Activated CD8-positive, alpha-beta memory T cell treated with anti-CD3 and anti-CD28 coated beads, Interleukin-2, amount 10 ng/mL, durations not matched to agents 7 days and 5 days (primary cell): ENCODE data around the gene KCNE3. TPM values are rescaled to one million over a fixed set of nuclear protein-coding genes. Genes with fewer than 3 reads are reported as not detected.

Experiments used
- ATAC-seq: fragments of 150-1000 bp; cut with Tn5 transposase; one replicate; pipeline ENCODE4 v1.10.0; 2021; ENCODE audit warnings: moderate library complexity
- CTCF ChIA-PET: fragments of 350-600 bp; sonication (Branson Sonifier 250); formaldehyde crosslinking; loops from one replicate; lab custom pipeline; 2021; ENCODE audit warnings: antibody characterized with exemption; lab: Charles Lee
- DNase-seq: peaks from one replicate; pipeline ENCODE4 v3.0.0-alpha.2; 2020
- H3K27ac Mint-ChIP-seq: one replicate; pipeline ENCODE4 v1.8.0; 2021; ENCODE audit warnings: mild to moderate bottlenecking, mixed read lengths
- H3K27me3 Mint-ChIP-seq: one replicate; pipeline ENCODE4 v1.8.0; 2021; ENCODE audit warnings: mixed read lengths
- H3K36me3 Mint-ChIP-seq: one replicate; pipeline ENCODE4 v1.8.0; 2021; ENCODE audit warnings: mild to moderate bottlenecking, mixed read lengths
- H3K4me1 Mint-ChIP-seq: one replicate; pipeline ENCODE4 v1.8.0; 2021; ENCODE audit warnings: mixed read lengths
- H3K4me3 Mint-ChIP-seq: one replicate; pipeline ENCODE4 v1.8.0; 2021; ENCODE audit warnings: mild to moderate bottlenecking, moderate library complexity, mixed read lengths
- H3K9me3 Mint-ChIP-seq: one replicate; pipeline ENCODE4 v1.8.0; 2022; ENCODE audit warnings: low read depth, mixed read lengths
- total RNA-seq, 2 experiments: library from RNA; stranded (reverse); gene quantifications; one replicate each; pipeline ENCODE4 v1.2.3, GENCODE V29; 2021

Gene KCNE3
- total RNA-seq, 2 experiments from 2014 or later = 0.16 TPM; not detected in 1

- Mint-ChIP-seq H3K4me1 (peaks cover 5% of the 10 kb centered on the region), H3K27me3 (peaks cover 35% of the 10 kb centered on the region), H3K27ac (no peak overlapping the region), H3K4me3 (no peak overlapping the region), H3K36me3 (no peaks in the 10 kb centered on the region), H3K9me3 (no peaks in the 10 kb centered on the region)
- no peak for ATAC-seq
- CTCF ChIA-PET = no interaction called here
- DNase-seq = no peak
These were observed 2.0 kb downstream of the KCNE3 start for GRCh38 chr11:74465291-74465708.

- Mint-ChIP-seq H3K36me3 (no peaks in the 10 kb centered on the region), H3K9me3 (no peaks in the 10 kb centered on the region), H3K4me3 (no peak overlapping the region), H3K4me1 (peaks cover 5% of the 10 kb centered on the region), H3K27me3 (peaks cover 35% of the 10 kb centered on the region), H3K27ac (no peak overlapping the region)
- DNase-seq (no peak), ATAC-seq (no peak)
- CTCF ChIA-PET = interaction anchor here (1.8 kb wide), 1 partner anchor 16 kb away, joined by 5 read pairs; no protein-coding TSS in a partner anchor
These were observed 2.6 kb downstream of the KCNE3 start for GRCh38 chr11:74464746-74465145.

GRCh38 chr11:74463216-74463615, 4.1 kb downstream of the KCNE3 start:
- CTCF ChIA-PET = interaction anchor here (0.7 to 1.8 kb wide), 3 partner anchors 10 to 14 kb away, joined by 3 to 5 read pairs (median 4); no protein-coding TSS in a partner anchor
- peaks cover 28% of the 10 kb centered on the region for H3K27me3 Mint-ChIP-seq
- peaks cover 5% of the 10 kb centered on the region for H3K4me1 Mint-ChIP-seq

GRCh38 chr11:74462631-74463030, 4.7 kb downstream of the KCNE3 start:
- no peak for DNase-seq
- peaks cover under 1% of the 10 kb centered on the region for H3K4me1 Mint-ChIP-seq
- no peaks in the 10 kb centered on the region for H3K9me3 Mint-ChIP-seq
- no peaks in the 10 kb centered on the region for H3K36me3 Mint-ChIP-seq
- ATAC-seq = no peak
- no peak overlapping the region for H3K4me3 Mint-ChIP-seq
- H3K27ac Mint-ChIP-seq = no peak overlapping the region
- H3K27me3 Mint-ChIP-seq = peaks cover 23% of the 10 kb centered on the region
- CTCF ChIA-PET = interaction anchor here (0.7 kb wide), 1 partner anchor 9 kb away, joined by 3 read pairs; no protein-coding TSS in a partner anchor

More at GRCh38 chr11:74463216-74463615, 4.1 kb downstream of the KCNE3 start:
- H3K9me3 Mint-ChIP-seq = no peaks in the 10 kb centered on the region
- no peak overlapping the region for H3K4me3 Mint-ChIP-seq
- no peak overlapping the region for H3K27ac Mint-ChIP-seq
- DNase-seq = no peak
- ATAC-seq = no peak
- H3K36me3 Mint-ChIP-seq = no peaks in the 10 kb centered on the region

- Mint-ChIP-seq H3K9me3 (no peaks in the 10 kb centered on the region), H3K27me3 (peaks cover 21% of the 10 kb centered on the region), H3K4me3 (no peak overlapping the region), H3K27ac (no peak overlapping the region), H3K4me1 (no peaks in the 10 kb centered on the region), H3K36me3 (no peaks in the 10 kb centered on the region)
- DNase-seq = no peak
- ATAC-seq = no peak
- CTCF ChIA-PET = no interaction called here
These were observed 5.3 kb downstream of the KCNE3 start for GRCh38 chr11:74462009-74462408.

- CTCF ChIA-PET = interaction anchor here (0.7 to 1.1 kb wide), 2 partner anchors 11 to 139 kb away, joined by 3 read pairs; no protein-coding TSS in a partner anchor
- H3K9me3 Mint-ChIP-seq = no peaks in the 10 kb centered on the region
- DNase-seq (no peak), ATAC-seq (no peak)
- H3K4me3 Mint-ChIP-seq = no peak overlapping the region
- H3K27me3 Mint-ChIP-seq = peaks cover 8% of the 10 kb centered on the region
- H3K4me1 Mint-ChIP-seq = no peaks in the 10 kb centered on the region
- H3K27ac Mint-ChIP-seq = no peak overlapping the region
- no peaks in the 10 kb centered on the region for H3K36me3 Mint-ChIP-seq
These were observed 6.7 kb downstream of the KCNE3 start for GRCh38 chr11:74460481-74461154.

- Mint-ChIP-seq H3K27ac (no peak overlapping the region), H3K4me3 (no peak overlapping the region), H3K4me1 (no peaks in the 10 kb centered on the region), H3K9me3 (no peaks in the 10 kb centered on the region), H3K36me3 (no peaks in the 10 kb centered on the region), H3K27me3 (peaks cover 8% of the 10 kb centered on the region)
- CTCF ChIA-PET = interaction anchor here (0.7 to 1.1 kb wide), 2 partner anchors 11 to 138 kb away, joined by 3 read pairs; no protein-coding TSS in a partner anchor
- DNase-seq (no peak), ATAC-seq (no peak)
These were observed 7.3 kb downstream of the KCNE3 start for GRCh38 chr11:74460065-74460464.

- Mint-ChIP-seq H3K4me3 (no peak overlapping the region), H3K27ac (no peak overlapping the region), H3K36me3 (no peaks in the 10 kb centered on the region), H3K4me1 (no peaks in the 10 kb centered on the region), H3K27me3 (peaks cover 4% of the 10 kb centered on the region), H3K9me3 (no peaks in the 10 kb centered on the region)
- no peak for ATAC-seq
- no peak for DNase-seq
- CTCF ChIA-PET = no interaction called here
These were observed 7.8 kb downstream of the KCNE3 start for GRCh38 chr11:74459584-74459983.

GRCh38 chr11:74457356-74457755, 10.0 kb downstream of the KCNE3 start:
- CTCF ChIA-PET = no interaction called here
- H3K27ac Mint-ChIP-seq = no peak overlapping the region
- DNase-seq (no peak), ATAC-seq (no peak)
- H3K4me1 Mint-ChIP-seq = peaks cover 3% of the 10 kb centered on the region
- no peak overlapping the region for H3K4me3 Mint-ChIP-seq
- H3K9me3 Mint-ChIP-seq = no peaks in the 10 kb centered on the region
- no peaks in the 10 kb centered on the region for H3K36me3 Mint-ChIP-seq
- peaks cover 6% of the 10 kb centered on the region for H3K27me3 Mint-ChIP-seq

GRCh38 chr11:74453373-74453975, 13.9 kb downstream of the KCNE3 start:
- Mint-ChIP-seq H3K36me3 (no peaks in the 10 kb centered on the region), H3K9me3 (no peaks in the 10 kb centered on the region), H3K4me3 (no peak overlapping the region), H3K4me1 (peaks cover 6% of the 10 kb centered on the region), H3K27me3 (peaks cover 13% of the 10 kb centered on the region), H3K27ac (no peak overlapping the region)
- ATAC-seq (peak; percentile 58), DNase-seq (peak; percentile 76)
- CTCF ChIA-PET = interaction anchor here (0.6 to 6.3 kb wide), 30 partner anchors 9 to 793 kb away, joined by 3 to 75 read pairs (median 4); no protein-coding TSS in a partner anchor

GRCh38 chr11:74452366-74452765, 15.0 kb downstream of the KCNE3 start:
- Mint-ChIP-seq H3K9me3 (no peaks in the 10 kb centered on the region), H3K27ac (no peak overlapping the region), H3K4me3 (no peak overlapping the region), H3K4me1 (peaks cover 6% of the 10 kb centered on the region), H3K36me3 (no peaks in the 10 kb centered on the region), H3K27me3 (peaks cover 13% of the 10 kb centered on the region)
- ATAC-seq = no peak
- CTCF ChIA-PET = interaction anchor here (0.9 to 6.3 kb wide), 17 partner anchors 13 to 290 kb away, joined by 3 to 75 read pairs (median 4); partner anchors contain the start of gene LIPT2
- DNase-seq = no peak

- Mint-ChIP-seq H3K4me1 (peaks cover 6% of the 10 kb centered on the region), H3K27me3 (peaks cover 21% of the 10 kb centered on the region), H3K36me3 (no peaks in the 10 kb centered on the region), H3K4me3 (no peak overlapping the region), H3K9me3 (no peaks in the 10 kb centered on the region), H3K27ac (no peak overlapping the region)
- CTCF ChIA-PET = interaction anchor here (0.7 to 6.3 kb wide), 23 partner anchors 14 to 1035 kb away, joined by 3 to 75 read pairs (median 5); partner anchors contain the start of genes C2CD3, LIPT2, PGM2L1 and PPME1
- ATAC-seq (no peak), DNase-seq (no peak)
These were observed 17.0 kb downstream of the KCNE3 start for GRCh38 chr11:74450318-74450717.

GRCh38 chr11:74449369-74449931, 17.9 kb downstream of the KCNE3 start:
- Mint-ChIP-seq H3K4me1 (peaks cover 6% of the 10 kb centered on the region), H3K27ac (no peak overlapping the region), H3K9me3 (no peaks in the 10 kb centered on the region), H3K36me3 (no peaks in the 10 kb centered on the region), H3K4me3 (no peak overlapping the region), H3K27me3 (peaks cover 23% of the 10 kb centered on the region)
- DNase-seq (peak; percentile 49), ATAC-seq (peak; percentile 85)
- CTCF ChIA-PET = interaction anchor here (0.7 to 6.3 kb wide), 35 partner anchors 9 to 1034 kb away, joined by 3 to 75 read pairs (median 5); partner anchors contain the start of genes C2CD3, LIPT2, PGM2L1 and PPME1
